HUES6 (cell line): Measurements from ENCODE around the gene LRRC70.

ENCODE experiments used
- H3K27ac ChIP-seq: 2 replicates; pipeline ENCODE4 v1.7.0; 2013; ENCODE audit warnings: low read depth, mild to moderate bottlenecking, low read length, inconsistent platforms
- H3K27me3 ChIP-seq: 2 replicates; pipeline ENCODE4 v1.6.1; 2013; ENCODE audit warnings: low read length; ENCODE audit not compliant: control insufficient read depth, insufficient read depth
- H3K36me3 ChIP-seq: 2 replicates; pipeline ENCODE4 v1.6.1; 2013; ENCODE audit warnings: low read length; ENCODE audit not compliant: control insufficient read depth, insufficient read depth
- H3K4me1 ChIP-seq: 2 replicates; pipeline ENCODE4 v1.6.1; 2013; ENCODE audit warnings: low read length; ENCODE audit not compliant: control insufficient read depth, insufficient read depth
- H3K4me3 ChIP-seq: 2 replicates; pipeline ENCODE4 v1.5.1; 2013; ENCODE audit warnings: low read depth, low read length
- H3K9ac ChIP-seq: one replicate; pipeline ENCODE4 v1.6.1; 2013; ENCODE audit warnings: mild to moderate bottlenecking, low read length
- H3K9me3 ChIP-seq: 2 replicates; pipeline ENCODE4 v1.6.1; 2013; ENCODE audit warnings: low read depth, low read length; ENCODE audit not compliant: control insufficient read depth, insufficient read depth

The LRRC70 gene

GRCh38 chr5:62627121-62627520 is 48.5 kb downstream of the LRRC70 start:
- Histone ChIP-seq H3K27ac (0 out of 2 replicates have a peak overlapping the region, but pooled peaks have one; percentile 12), H3K9me3 (no peaks in the 10 kb centered on the region), H3K4me3 (no peak overlapping the region), H3K4me1 (peaks cover 24% of the 10 kb centered on the region), H3K27me3 (no peaks in the 10 kb centered on the region), H3K9ac (no peak overlapping the region), H3K36me3 (0 out of 2 replicates have a peak, but pooled peaks cover 3% of the 10 kb centered on the region)

GRCh38 chr5:62627901-62628300 is 49.3 kb downstream of the LRRC70 start:
- Histone ChIP-seq H3K4me3 (no peak overlapping the region), H3K9me3 (no peaks in the 10 kb centered on the region), H3K9ac (no peak overlapping the region), H3K27me3 (no peaks in the 10 kb centered on the region), H3K4me1 (peaks cover 20% of the 10 kb centered on the region), H3K36me3 (0 out of 2 replicates have a peak, but pooled peaks cover 3% of the 10 kb centered on the region), H3K27ac (no peak overlapping the region)
